ENCODE measurements around the gene SNED1. TPM values are rescaled to one million over a fixed set of nuclear protein-coding genes. Genes with fewer than 3 reads are reported as not detected.

The SNED1 gene
- total RNA-seq, 1 experiment from 2014 or later: 3.2 TPM

GRCh38 chr2:240958366-240959213 is 39.8 kb upstream of the SNED1 start:
- no peak for DNase-seq (ENCODE audit: low spot score)
- H3K36me3 Mint-ChIP-seq: no peaks in the 10 kb centered on the region
- no peaks in the 10 kb centered on the region for H3K9me3 Mint-ChIP-seq
- no peaks in the 10 kb centered on the region for H3K27me3 Mint-ChIP-seq (ENCODE audit: low read depth)
- H3K27ac Mint-ChIP-seq: no peak overlapping the region
- ATAC-seq: no peak
- ChIA-PET POLR2A (no interaction called here), CTCF (interaction anchor here (1.1 to 1.7 kb wide), 2 partner anchors 44 to 107 kb away, joined by 3 to 6 read pairs; no protein-coding TSS in a partner anchor)
- H3K4me1 Mint-ChIP-seq: peaks cover 16% of the 10 kb centered on the region; the same call in 1 of the 2 replicates
- no peak overlapping the region for H3K4me3 Mint-ChIP-seq
- TF ChIP-seq ZNF512 (CRISPR knock-in tag; IDR thresholded peaks at IDR 0.05; ENCODE audit: borderline replicate concordance) (no peak), KAT7 (CRISPR knock-in tag; IDR thresholded peaks at IDR 0.05; ENCODE audit: borderline replicate concordance) (no peak), ZNF281 (CRISPR knock-in tag; IDR thresholded peaks at IDR 0.05) (no peak), SMAD3 (CRISPR knock-in tag; IDR thresholded peaks at IDR 0.05; ENCODE audit: borderline replicate concordance) (no peak), ZNF263 (CRISPR knock-in tag; IDR thresholded peaks at IDR 0.05; ENCODE audit: low read depth) (no peak), CBFB (CRISPR knock-in tag; IDR thresholded peaks at IDR 0.05; ENCODE audit: low read depth) (no peak), NFYB (CRISPR knock-in tag; conservative IDR thresholded peaks at IDR 0.05; ENCODE audit: low read depth) (no peak)

GRCh38 chr2:240959214-240959940 is 39.0 kb upstream of the SNED1 start:
- no peak for ATAC-seq
- TF ChIP-seq SMAD4 (CRISPR knock-in tag; IDR thresholded peaks at IDR 0.05) (no peak), HMGA2 (CRISPR knock-in tag; IDR thresholded peaks at IDR 0.05) (no peak), ATF2 (CRISPR knock-in tag; IDR thresholded peaks at IDR 0.05; ENCODE audit: borderline replicate concordance, low read depth) (no peak), TEAD1 (CRISPR knock-in tag; IDR thresholded peaks at IDR 0.05) (no peak), TP53 (CRISPR knock-in tag; IDR thresholded peaks at IDR 0.05) (no peak), NFYB (CRISPR knock-in tag; conservative IDR thresholded peaks at IDR 0.05; ENCODE audit: low read depth) (no peak), GABPB1 (CRISPR knock-in tag; IDR thresholded peaks at IDR 0.05) (no peak), CDX4 (CRISPR knock-in tag; IDR thresholded peaks at IDR 0.05; ENCODE audit: borderline replicate concordance) (no peak), RELA (CRISPR knock-in tag; IDR thresholded peaks at IDR 0.05; ENCODE audit: borderline replicate concordance) (no peak)
- H3K4me3 Mint-ChIP-seq: no peak overlapping the region
- ChIA-PET POLR2A (no interaction called here), CTCF (interaction anchor here (1.1 kb wide), 1 partner anchor 45 kb away, joined by 3 read pairs; no protein-coding TSS in a partner anchor)
- no peaks in the 10 kb centered on the region for H3K36me3 Mint-ChIP-seq
- peaks cover 13% of the 10 kb centered on the region; the same call in 1 of the 2 replicates for H3K4me1 Mint-ChIP-seq
- no peaks in the 10 kb centered on the region for H3K9me3 Mint-ChIP-seq
- no peak overlapping the region; the same call in 1 of the 2 replicates for H3K27ac Mint-ChIP-seq
- no peak for DNase-seq (ENCODE audit: low spot score)
- no peaks in the 10 kb centered on the region for H3K27me3 Mint-ChIP-seq (ENCODE audit: low read depth)
